K562 (cell line): Measurements from ENCODE around the gene CEP170. TPM values are rescaled to one million over a fixed set of nuclear protein-coding genes. Genes with fewer than 3 reads are reported as not detected.

Experiments used
- EGR1 ChIP-seq: fragments of 450-650 bp; conservative IDR thresholded peaks from 2 replicates; pipeline ENCODE4 v1.6.1; 2017; ENCODE audit warnings: mild to moderate bottlenecking
- ELF1 ChIP-seq: fragments of 200-800 bp; sonication (Bioruptor generic); IDR thresholded peaks from 2 replicates; pipeline ENCODE4 v1.6.1; 2016; ENCODE audit warnings: missing genetic modification characterization, missing compliant biosample characterization
- EP400 ChIP-seq: fragments of 450-650 bp; IDR thresholded peaks from 2 replicates; pipeline ENCODE4 v1.6.1; 2017; ENCODE audit warnings: antibody characterized with exemption, mild to moderate bottlenecking, moderate library complexity
- FUS ChIP-seq: fragments of 200-400 bp; formaldehyde crosslinking; optimal IDR thresholded peaks from 2 replicates; pipeline ENCODE3; 2017; ENCODE audit warnings: low read depth, low read length
- MTA2 ChIP-seq: fragments of 450-650 bp; IDR thresholded peaks from 2 replicates; pipeline ENCODE4 v1.6.1; 2016; ENCODE audit warnings: low read depth
- NCOA1 ChIP-seq: fragments of 450-650 bp; IDR thresholded peaks from 2 replicates; pipeline ENCODE4 v1.6.1; 2016; ENCODE audit warnings: low read depth
- POLR2H ChIP-seq: IDR thresholded peaks from 2 replicates; pipeline ENCODE4 v1.6.1; 2016; ENCODE audit warnings: missing genetic modification characterization, low read depth, mild to moderate bottlenecking, control low read depth, missing compliant biosample characterization, moderate library complexity
- SAFB ChIP-seq: fragments of 200-400 bp; formaldehyde crosslinking; IDR thresholded peaks from 2 replicates; pipeline ENCODE4 v1.6.1; 2017; ENCODE audit warnings: low read depth, low read length, borderline replicate concordance
- SMAD3 ChIP-seq: fragments of 450-650 bp; formaldehyde crosslinking; conservative IDR thresholded peaks from 2 replicates; pipeline ENCODE4 v1.4.0; 2020; ENCODE audit warnings: mild to moderate bottlenecking
- SNRNP70 ChIP-seq: fragments of 200-400 bp; formaldehyde crosslinking; optimal IDR thresholded peaks from 2 replicates; pipeline ENCODE3; 2017; ENCODE audit warnings: low read depth, low read length
- SPI1 ChIP-seq: IDR thresholded peaks from 2 replicates; pipeline ENCODE4 v1.6.1; 2011; ENCODE audit warnings: low read depth, low read length, control low read depth, borderline replicate concordance
- STAT6 ChIP-seq: sonication (generic); formaldehyde crosslinking; IDR thresholded peaks from 2 replicates; pipeline ENCODE4 v1.8.1; 2023; ENCODE audit warnings: mild to moderate bottlenecking, missing genetic modification reagents
- TBP ChIP-seq: optimal IDR thresholded peaks from 2 replicates; pipeline ENCODE3; 2011; ENCODE audit warnings: low read depth, low read length, improper control_type of control experiment
- ZNF124 ChIP-seq: sonication (generic); formaldehyde crosslinking; IDR thresholded peaks from 2 replicates; pipeline ENCODE4 v1.8.1; 2022; ENCODE audit warnings: missing genetic modification reagents
- ZNF133 ChIP-seq: fragments of 250-450 bp; sonication (Bioruptor Pico); IDR thresholded peaks from 2 replicates; pipeline ENCODE4 v1.4.0; 2020; ENCODE audit warnings: mild to moderate bottlenecking
- ZNF184 ChIP-seq: sonication (generic); formaldehyde crosslinking; IDR thresholded peaks from 2 replicates; pipeline ENCODE4 v1.5.0; 2020; ENCODE audit warnings: missing genetic modification reagents
- ZNF263 ChIP-seq: sonication (generic); formaldehyde crosslinking; IDR thresholded peaks from 2 replicates; pipeline ENCODE4 v1.8.0; 2022; ENCODE audit warnings: mild to moderate bottlenecking, missing genetic modification reagents, borderline replicate concordance
- ZNF280A ChIP-seq: fragments of 450-650 bp; IDR thresholded peaks from 2 replicates; pipeline ENCODE4 v1.6.1; 2018; ENCODE audit warnings: mild to moderate bottlenecking, low read depth; ENCODE audit not compliant: partially characterized antibody
- ZNF561 ChIP-seq: fragments of 450-650 bp; formaldehyde crosslinking; conservative IDR thresholded peaks from 2 replicates; pipeline ENCODE4 v1.4.0; 2020; ENCODE audit warnings: mild to moderate bottlenecking, moderate library complexity
- ZNF740 ChIP-seq, 3 experiments: fragments of 200-800 bp in 1 of 3; sonication (Bioruptor generic) in 1 of 3; sonication (generic) in 1 of 3; formaldehyde crosslinking in 1 of 3; IDR thresholded peaks; 2 replicates each; pipeline versions ENCODE4 v1.6.1 to v1.8.0; 2016 to 2022; ENCODE audit warnings: mild to moderate bottlenecking in 2 of 3, missing compliant biosample characterization in 2 of 3, missing genetic modification characterization in 2 of 3, missing genetic modification reagents in 1 of 3
- polyA plus RNA-seq, 8 experiments: library from polyadenylated mRNA; depleted of rRNA in 4 of 8; stranded (reverse) in 5 of 8; unstranded in 3 of 8; fragments of >200 nt; fragmentation: Nextera tagmentation in 2 of 8; fragmentation: Illumina TruSeq in 1 of 8; extraction: Ambion mirVana in 2 of 8; extraction: Trizol in 1 of 8; gene quantifications; 2 replicates each; pipeline versions ENCODE4 v1.2.1 to v1.2.3, GENCODE V29; 2011 to 2014; ENCODE audit warnings: inconsistent platforms in 1 of 8, missing spikeins in 1 of 8
- total RNA-seq, 7 experiments: library from RNA; depleted of rRNA in 6 of 7; stranded (reverse); fragments of >200 nt in 6 of 7; fragmentation: Illumina TruSeq in 2 of 7; extraction: Trizol in 2 of 7; gene quantifications; 2 replicates each; pipeline versions ENCODE4 v1.2.1 to v1.2.3, GENCODE V29; 2011 to 2021; ENCODE audit warnings: low replicate concordance in 1 of 7
- TF ChIP-seq, protein P1 (sequence below): sonication (generic); formaldehyde crosslinking; IDR thresholded peaks from 2 replicates; pipeline ENCODE4 v1.9.0; 2022; ENCODE audit warnings: mild to moderate bottlenecking, missing genetic modification reagents
- TF ChIP-seq, protein P2 (sequence below): fragments of 450-650 bp; IDR thresholded peaks from 2 replicates; pipeline ENCODE4 v1.6.1; 2016; ENCODE audit warnings: missing biosample characterization, missing genetic modification characterization

CEP170 gene
- total and polyA plus RNA-seq, 9 of the 15 experiments (the other 6 are each of a cell fraction or from before 2014, with no cell fraction given), result 22.6 to 110 (median 68.5) TPM

DNA sequence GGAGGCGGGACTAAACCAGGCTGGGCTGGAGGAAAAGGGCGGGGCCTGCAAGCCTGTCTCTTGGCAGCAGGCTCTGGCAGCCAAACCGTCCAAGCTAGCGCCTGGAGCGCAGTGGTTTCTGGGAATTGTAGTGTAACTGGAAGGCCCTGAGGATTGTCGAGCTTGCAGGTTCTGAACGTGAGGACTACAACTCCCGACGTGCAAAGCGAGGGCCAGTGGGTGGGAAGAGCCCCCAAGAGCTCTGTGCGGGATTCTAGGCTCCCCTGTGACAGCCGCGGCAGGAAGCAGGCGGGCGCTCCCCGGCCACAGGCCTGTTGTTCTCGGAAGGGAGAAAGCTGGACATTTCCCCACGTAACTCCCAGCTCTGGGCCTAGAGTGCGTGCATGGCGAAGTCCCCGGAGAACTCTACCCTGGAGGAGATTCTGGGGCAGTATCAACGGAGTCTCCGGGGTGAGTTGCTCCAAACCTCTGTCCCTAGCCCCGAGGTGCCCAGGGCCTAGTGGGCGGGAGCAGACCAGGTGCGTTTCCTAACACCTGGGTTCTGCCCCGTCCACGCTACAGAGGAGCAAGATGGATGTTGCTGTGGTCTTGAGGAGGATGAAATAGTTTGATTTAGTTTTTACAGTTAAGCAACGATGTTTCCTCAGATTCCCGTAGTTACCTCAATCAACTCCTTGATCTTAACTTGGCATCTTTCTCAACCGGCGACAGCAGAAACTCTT is 871 bp upstream of the CEP170 start, which contains the start of gene SDCCAG8 (continued):
- TF ChIP-seq ZNF740 (CRISPR knock-in tag; IDR thresholded peaks at IDR 0.05) (no peak), ZNF740 (tag; IDR thresholded peaks at IDR 0.05) (no peak), MTA2 (no peak), FUS (no peak), EGR1 (peak; percentile 88), EP400 (peak; percentile 85), ELF1 (peak; percentile 78), POLR2H (tag) (peak; percentile 62), ZNF263 (no peak; the same call in 1 of the 2 replicates), SMAD3 (CRISPR knock-in tag) (no peak), ZNF561 (CRISPR knock-in tag) (no peak), STAT6 (no peak), SAFB (0 out of 2 replicates have a peak, but pooled peaks have one; percentile 42), ZNF280A (no peak), ZNF133 (CRISPR knock-in tag) (0 out of 2 replicates have a peak, but pooled peaks have one; percentile 61), ZNF184 (CRISPR knock-in tag) (no peak), ZNF124 (no peak), SPI1 (peak; percentile 5; the same call in 1 of the 2 replicates), NCOA1 (peak; percentile 62), TBP (peak; percentile 88), SNRNP70 (no peak)
- TF ChIP-seq, protein P1, sequence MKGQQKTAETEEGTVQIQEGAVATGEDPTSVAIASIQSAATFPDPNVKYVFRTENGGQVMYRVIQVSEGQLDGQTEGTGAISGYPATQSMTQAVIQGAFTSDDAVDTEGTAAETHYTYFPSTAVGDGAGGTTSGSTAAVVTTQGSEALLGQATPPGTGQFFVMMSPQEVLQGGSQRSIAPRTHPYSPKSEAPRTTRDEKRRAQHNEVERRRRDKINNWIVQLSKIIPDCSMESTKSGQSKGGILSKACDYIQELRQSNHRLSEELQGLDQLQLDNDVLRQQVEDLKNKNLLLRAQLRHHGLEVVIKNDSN, result no peak; the same call in none of the 2 replicates
- TF ChIP-seq, protein P2, sequence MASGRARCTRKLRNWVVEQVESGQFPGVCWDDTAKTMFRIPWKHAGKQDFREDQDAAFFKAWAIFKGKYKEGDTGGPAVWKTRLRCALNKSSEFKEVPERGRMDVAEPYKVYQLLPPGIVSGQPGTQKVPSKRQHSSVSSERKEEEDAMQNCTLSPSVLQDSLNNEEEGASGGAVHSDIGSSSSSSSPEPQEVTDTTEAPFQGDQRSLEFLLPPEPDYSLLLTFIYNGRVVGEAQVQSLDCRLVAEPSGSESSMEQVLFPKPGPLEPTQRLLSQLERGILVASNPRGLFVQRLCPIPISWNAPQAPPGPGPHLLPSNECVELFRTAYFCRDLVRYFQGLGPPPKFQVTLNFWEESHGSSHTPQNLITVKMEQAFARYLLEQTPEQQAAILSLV (tag), result no peak
